WTC11 (cell line): ENCODE data around the gene MFAP3L. TPM values are rescaled to one million over a fixed set of nuclear protein-coding genes. Genes with fewer than 3 reads are reported as not detected.

Experiments used
- ATAC-seq: fragments of 200-7000 bp; cut with Tn5 transposase; 2 replicates; pipeline ENCODE4 v1.10.0; 2021; ENCODE audit warnings: mild to moderate bottlenecking, moderate library complexity
- CTCF ChIA-PET: fragments of 300-600 bp; sonication (Branson Sonifier 250); formaldehyde crosslinking; loops from one replicate; lab custom pipeline; 2021; ENCODE audit warnings: antibody characterized with exemption; lab: Charles Lee
- POLR2A ChIA-PET: fragments of 350-600 bp; sonication (Branson Sonifier 250); formaldehyde crosslinking; loops from one replicate; lab custom pipeline; 2021; ENCODE audit warnings: antibody characterized with exemption; lab: Charles Lee
- DNase-seq: peaks from one replicate; pipeline ENCODE4 v3.0.0; 2021; ENCODE audit warnings: low spot score
- H3K27ac Mint-ChIP-seq: 2 replicates; pipeline ENCODE4 v1.8.0; 2021; ENCODE audit warnings: mixed read lengths
- H3K27me3 Mint-ChIP-seq: 2 replicates; pipeline ENCODE4 v1.8.0; 2021; ENCODE audit warnings: low read depth, mild to moderate bottlenecking, moderate library complexity, mixed read lengths
- H3K36me3 Mint-ChIP-seq: 2 replicates; pipeline ENCODE4 v1.8.0; 2021; ENCODE audit warnings: mixed read lengths
- H3K4me1 Mint-ChIP-seq: 2 replicates; pipeline ENCODE4 v1.8.0; 2022; ENCODE audit warnings: mixed read lengths
- H3K4me3 Mint-ChIP-seq: 2 replicates; pipeline ENCODE4 v1.8.0; 2021; ENCODE audit warnings: mild to moderate bottlenecking, moderate library complexity, mixed read lengths
- H3K9me3 Mint-ChIP-seq: 2 replicates; pipeline ENCODE4 v1.8.0; 2021; ENCODE audit warnings: mixed read lengths
- CBFB ChIP-seq: sonication (generic); formaldehyde crosslinking; IDR thresholded peaks from 2 replicates; pipeline ENCODE4 v1.8.1; 2022; ENCODE audit warnings: mild to moderate bottlenecking, low read depth, missing genetic modification reagents
- CREB1 ChIP-seq: sonication (generic); formaldehyde crosslinking; IDR thresholded peaks from 2 replicates; pipeline ENCODE4 v1.8.0; 2023; ENCODE audit warnings: mild to moderate bottlenecking, missing genetic modification reagents
- E2F4 ChIP-seq: sonication (generic); formaldehyde crosslinking; IDR thresholded peaks from 2 replicates; pipeline ENCODE4 v1.8.1; 2022; ENCODE audit warnings: low read depth, mild to moderate bottlenecking, moderate library complexity, missing genetic modification reagents, borderline replicate concordance
- E2F5 ChIP-seq: sonication (generic); formaldehyde crosslinking; IDR thresholded peaks from 2 replicates; pipeline ENCODE4 v1.8.1; 2022; ENCODE audit warnings: mild to moderate bottlenecking, moderate library complexity, missing genetic modification reagents
- FOXP4 ChIP-seq: sonication (generic); formaldehyde crosslinking; IDR thresholded peaks from 2 replicates; pipeline ENCODE4 v1.8.0; 2022; ENCODE audit warnings: mild to moderate bottlenecking, missing genetic modification reagents
- HMGXB4 ChIP-seq: sonication (generic); formaldehyde crosslinking; IDR thresholded peaks from 2 replicates; pipeline ENCODE4 v1.8.1; 2023; ENCODE audit warnings: mild to moderate bottlenecking, moderate library complexity, missing genetic modification reagents
- IRF1 ChIP-seq: sonication (generic); formaldehyde crosslinking; IDR thresholded peaks from 2 replicates; pipeline ENCODE4 v1.8.0; 2023; ENCODE audit warnings: missing genetic modification reagents
- MXD4 ChIP-seq: fragments of 250-450 bp; sonication (Bioruptor Pico); IDR thresholded peaks from 2 replicates; pipeline ENCODE4 v1.8.0; 2021; ENCODE audit warnings: mild to moderate bottlenecking, moderate library complexity, borderline replicate concordance
- NFATC4 ChIP-seq: fragments of 250-450 bp; sonication (Bioruptor Pico); IDR thresholded peaks from 2 replicates; pipeline ENCODE4 v1.9.0; 2021; ENCODE audit warnings: mild to moderate bottlenecking
- NFE2L1 ChIP-seq: sonication (generic); formaldehyde crosslinking; IDR thresholded peaks from 2 replicates; pipeline ENCODE4 v1.8.1; 2023; ENCODE audit warnings: missing genetic modification reagents
- PRDM15 ChIP-seq: sonication (generic); formaldehyde crosslinking; IDR thresholded peaks from 2 replicates; pipeline ENCODE4 v1.8.0; 2022; ENCODE audit warnings: missing genetic modification reagents
- SMAD4 ChIP-seq: sonication (generic); formaldehyde crosslinking; IDR thresholded peaks from 2 replicates; pipeline ENCODE4 v1.8.0; 2022; ENCODE audit warnings: mild to moderate bottlenecking, missing genetic modification reagents
- SOX15 ChIP-seq: fragments of 250-450 bp; sonication (Bioruptor Pico); IDR thresholded peaks from 2 replicates; pipeline ENCODE4 v1.9.0; 2021; ENCODE audit warnings: mild to moderate bottlenecking
- SP1 ChIP-seq: sonication (generic); formaldehyde crosslinking; conservative IDR thresholded peaks from 2 replicates; pipeline ENCODE4 v1.8.1; 2022; ENCODE audit warnings: missing genetic modification reagents
- TP53 ChIP-seq: sonication (generic); formaldehyde crosslinking; IDR thresholded peaks from 2 replicates; pipeline ENCODE4 v1.8.1; 2023; ENCODE audit warnings: mild to moderate bottlenecking, missing genetic modification reagents
- ZNF232 ChIP-seq: sonication (generic); formaldehyde crosslinking; IDR thresholded peaks from 2 replicates; pipeline ENCODE4 v1.8.0; 2022; ENCODE audit warnings: mild to moderate bottlenecking, missing genetic modification reagents
- total RNA-seq: library from RNA; stranded (reverse); gene quantifications from 3 replicates; pipeline ENCODE4 v1.2.3, GENCODE V29; 2021

Gene MFAP3L
- total RNA-seq, 1 experiment from 2014 or later = 31.3 TPM

GRCh38 chr4:170026253-170027021, at the start of gene MFAP3L (continued):
- TF ChIP-seq TP53 (CRISPR knock-in tag) (peak; percentile 66; the same call in 1 of the 2 replicates), E2F5 (CRISPR knock-in tag) (peak; percentile 73), SOX15 (CRISPR knock-in tag) (no peak), FOXP4 (CRISPR knock-in tag) (0 out of 2 replicates have a peak, but pooled peaks have one; percentile 11), PRDM15 (CRISPR knock-in tag) (peak; percentile 97), MXD4 (CRISPR knock-in tag) (no peak), HMGXB4 (CRISPR knock-in tag) (peak; percentile 75; the same call in 1 of the 2 replicates), ZNF232 (CRISPR knock-in tag) (no peak), SP1 (CRISPR knock-in tag) (peak; percentile 93)

GRCh38 chr4:170071196-170071595, 45.0 kb upstream of the MFAP3L start:
- no peak for TF ChIP-seq CREB1 (CRISPR knock-in tag)
- no peak for DNase-seq
- no peak overlapping the region for H3K27ac Mint-ChIP-seq
- CTCF ChIA-PET = no interaction called here
- no peaks in the 10 kb centered on the region for H3K27me3 Mint-ChIP-seq
- POLR2A ChIA-PET = no interaction called here
- H3K4me1 Mint-ChIP-seq = peaks cover 13% of the 10 kb centered on the region
- peaks cover 21% of the 10 kb centered on the region for H3K36me3 Mint-ChIP-seq
- H3K9me3 Mint-ChIP-seq = no peaks in the 10 kb centered on the region
- no peak for ATAC-seq
- H3K4me3 Mint-ChIP-seq = no peak overlapping the region

GRCh38 chr4:170068438-170069128, 42.4 kb upstream of the MFAP3L start:
- peaks cover 13% of the 10 kb centered on the region for H3K36me3 Mint-ChIP-seq
- TF ChIP-seq IRF1 (CRISPR knock-in tag) (no peak), SMAD4 (CRISPR knock-in tag) (no peak), CBFB (no peak), FOXP4 (CRISPR knock-in tag) (no peak), NFATC4 (CRISPR knock-in tag) (no peak), NFE2L1 (no peak), HMGXB4 (CRISPR knock-in tag) (no peak), E2F4 (CRISPR knock-in tag) (no peak)

More at GRCh38 chr4:170068438-170069128, 42.4 kb upstream of the MFAP3L start:
- Mint-ChIP-seq H3K4me1 (no peaks in the 10 kb centered on the region), H3K9me3 (no peaks in the 10 kb centered on the region), H3K27me3 (no peaks in the 10 kb centered on the region), H3K4me3 (no peak overlapping the region), H3K27ac (no peak overlapping the region)
- DNase-seq = no peak
- ChIA-PET POLR2A (no interaction called here), CTCF (no interaction called here)
- no peak for ATAC-seq
